GM18505 (cell line): Measurements from ENCODE around the gene HECTD3.
"Not testable (repeated sequence)": the region's sequence is repeated elsewhere in the genome, so short reads cannot be mapped to it uniquely, and the experiment has no call there.

Experiments
- ATAC-seq: cut with Tn5 transposase; IDR thresholded peaks from one replicate; pipeline ENCODE4 v1.9.1; 2021; ENCODE audit not compliant: unreplicated experiment
- POLR2A ChIP-seq: IDR thresholded peaks from 4 replicates; pipeline ENCODE4 v1.6.1; 2011; ENCODE audit warnings: borderline replicate concordance; ENCODE audit not compliant: insufficient read depth, insufficient read length; ENCODE audit errors: extremely low read depth

Gene HECTD3

DNA sequence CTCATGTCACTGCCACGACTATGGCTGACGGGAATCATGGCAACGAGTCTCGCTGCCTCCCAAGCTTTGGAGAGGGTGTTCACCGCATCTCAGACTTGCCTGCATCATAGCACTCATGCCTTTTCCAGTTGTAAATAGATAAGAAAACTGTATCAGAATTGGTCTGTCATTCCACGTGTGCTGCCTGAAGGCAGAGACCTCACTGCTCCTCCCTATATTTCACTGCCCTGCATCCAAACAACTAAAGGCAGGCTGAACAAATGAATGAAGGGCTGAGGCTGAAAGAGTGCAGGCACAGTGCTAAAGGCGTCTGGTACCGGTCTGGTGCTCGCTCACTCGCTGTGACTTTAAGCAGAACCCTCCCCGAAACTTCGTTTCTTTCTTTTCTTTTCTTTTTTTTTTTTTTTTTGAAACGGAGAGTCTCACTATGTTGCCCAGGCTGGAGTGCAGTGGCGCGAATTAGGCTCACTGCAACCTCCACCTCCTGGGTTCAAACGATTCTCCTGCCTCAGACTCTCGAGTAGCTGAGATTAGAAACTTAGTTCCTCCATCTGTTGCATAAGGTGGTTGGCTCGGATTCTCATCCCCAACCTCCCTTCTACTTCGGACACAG is 25.3 kb downstream of the HECTD3 start:
- no peak for TF ChIP-seq POLR2A
- ATAC-seq = no peak

DNA sequence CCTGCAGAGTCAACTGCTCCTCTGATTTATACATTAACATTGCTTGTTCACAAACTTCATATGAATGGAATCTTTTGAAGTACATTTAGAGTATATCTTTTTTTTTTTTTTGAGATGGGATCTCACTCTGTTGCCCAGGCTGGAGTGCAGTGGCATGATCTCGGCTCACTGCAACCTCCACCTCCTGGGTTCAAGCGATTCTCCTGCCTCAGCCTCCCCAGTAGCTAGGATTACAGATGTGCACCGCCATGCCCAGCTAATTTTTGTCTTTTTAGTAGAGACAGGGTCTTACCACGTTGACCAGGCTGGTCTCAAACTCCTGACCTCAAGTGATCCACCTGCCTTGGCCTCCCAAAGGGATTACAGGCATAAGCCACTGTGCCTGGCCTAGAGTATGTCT is 33.8 kb downstream of the HECTD3 start:
- not testable (repeated sequence) for ATAC-seq

DNA sequence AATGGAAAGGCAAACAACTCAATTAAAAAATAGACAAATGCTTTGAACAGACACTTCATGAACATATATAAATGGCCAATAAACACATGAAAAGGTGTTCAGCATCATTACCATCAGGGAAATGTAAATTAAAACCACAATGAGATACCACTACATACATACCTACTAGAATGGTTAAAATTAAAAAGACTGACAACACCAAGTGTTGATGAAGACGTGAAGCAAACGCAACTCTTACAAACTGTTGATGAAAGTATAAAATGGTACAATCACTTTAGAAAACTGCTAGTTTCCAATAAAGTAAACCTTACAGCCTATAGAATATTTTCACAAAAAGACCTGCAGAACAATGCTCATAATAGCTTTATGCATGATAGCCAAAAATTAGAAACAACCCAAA is 34.9 kb downstream of the HECTD3 start:
- TF ChIP-seq POLR2A = no peak
- ATAC-seq = no peak

DNA sequence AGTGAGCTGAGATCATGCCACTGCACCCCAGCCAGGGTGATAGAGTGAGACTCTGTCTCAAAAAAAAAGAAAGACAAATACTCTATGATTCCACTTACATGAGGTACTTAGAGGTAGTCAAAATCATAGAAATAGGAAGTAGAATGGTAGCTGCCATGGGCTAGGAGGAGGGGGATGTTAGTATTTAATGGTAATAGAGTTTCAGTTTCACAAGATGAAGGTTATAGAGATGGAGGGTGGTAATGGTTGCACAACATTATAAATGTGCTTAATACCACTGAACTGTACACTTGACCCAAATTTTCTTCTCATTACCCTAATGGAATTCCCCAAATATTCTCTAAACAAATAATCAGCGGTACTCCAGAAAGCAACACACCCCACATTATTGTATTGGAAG is 37.5 kb downstream of the HECTD3 start:
- no peak for TF ChIP-seq POLR2A
- no peak for ATAC-seq

DNA sequence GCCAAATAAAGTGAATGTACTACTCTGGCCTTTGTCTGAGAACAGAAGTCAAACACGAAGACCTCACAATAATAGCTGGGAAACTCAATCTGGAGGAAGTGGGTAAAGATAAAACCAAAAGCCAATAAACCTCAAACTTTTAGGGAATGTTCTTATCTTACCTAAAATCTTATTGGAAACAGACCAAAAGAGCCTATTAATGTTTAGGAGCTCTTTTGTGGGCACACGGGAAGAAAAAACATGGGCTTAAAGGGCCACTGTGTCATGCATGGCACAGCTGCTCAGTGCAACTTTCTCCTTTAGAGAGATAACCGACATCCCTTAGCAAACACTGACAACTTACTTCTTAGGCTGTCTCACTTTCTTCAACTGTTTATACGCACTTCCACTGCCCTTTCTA is 40.8 kb downstream of the HECTD3 start:
- ATAC-seq = no peak
- no peak for TF ChIP-seq POLR2A

DNA sequence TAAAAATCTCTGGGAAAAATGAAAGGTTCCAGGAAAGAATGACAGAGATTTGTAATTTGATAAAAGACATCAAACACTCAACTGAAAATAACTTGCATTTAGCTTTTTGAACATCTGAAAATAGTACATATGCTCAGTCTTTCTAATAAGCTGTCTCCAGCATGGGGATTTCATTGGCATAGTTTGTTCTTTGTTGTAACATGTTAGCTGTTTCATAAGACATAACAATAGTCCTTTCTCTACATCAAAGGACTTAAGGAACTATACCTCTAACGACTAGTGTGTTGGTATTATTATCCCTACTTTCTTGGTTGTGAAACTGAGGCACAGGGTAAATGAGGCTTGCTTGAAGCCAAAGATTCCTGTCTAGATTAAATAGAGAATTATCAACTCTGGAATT is 46.7 kb downstream of the HECTD3 start:
- no peak for ATAC-seq
- TF ChIP-seq POLR2A = no peak

DNA sequence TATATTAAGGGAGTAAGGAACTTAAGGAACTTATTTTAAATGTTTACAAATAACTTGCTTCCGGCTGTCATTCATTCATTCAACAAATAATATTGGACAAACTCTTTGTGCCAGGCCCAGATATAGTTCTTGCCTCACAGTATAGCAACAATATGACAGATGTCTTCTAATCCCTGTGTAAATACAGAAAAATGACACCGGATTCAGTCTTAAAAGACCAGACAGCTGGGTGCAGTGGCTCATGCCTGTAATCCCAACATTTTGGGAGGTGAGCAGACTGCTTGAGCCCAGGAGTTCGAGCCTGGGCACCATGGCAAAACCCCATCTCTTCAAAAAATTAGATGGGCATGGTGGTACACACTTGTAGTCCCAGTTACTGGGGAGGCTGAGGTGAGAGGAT is 48.4 kb downstream of the HECTD3 start:
- no peak for ATAC-seq

DNA sequence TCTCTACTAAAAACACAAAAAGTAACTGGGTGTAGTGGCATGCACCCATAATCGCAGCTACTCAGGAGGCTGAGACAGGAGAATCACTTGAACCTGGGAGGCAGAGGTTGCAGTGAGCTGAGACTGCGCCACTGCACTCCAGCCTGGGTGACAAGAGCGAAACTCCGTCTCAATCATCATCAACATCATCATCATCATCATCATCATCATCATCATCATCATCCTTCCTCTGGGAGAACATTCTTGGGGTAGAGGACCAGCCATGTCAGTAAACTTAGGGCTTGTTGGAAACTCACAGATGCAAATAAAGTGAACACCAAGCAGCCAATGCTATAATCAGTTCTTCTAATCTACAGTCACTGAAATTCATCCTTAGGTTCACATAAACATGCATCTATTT is 49.1 kb downstream of the HECTD3 start:
- ATAC-seq = not testable (repeated sequence)

More for the DNA sequence above, 48.4 kb downstream of the HECTD3 start:
- no peak for TF ChIP-seq POLR2A

DNA sequence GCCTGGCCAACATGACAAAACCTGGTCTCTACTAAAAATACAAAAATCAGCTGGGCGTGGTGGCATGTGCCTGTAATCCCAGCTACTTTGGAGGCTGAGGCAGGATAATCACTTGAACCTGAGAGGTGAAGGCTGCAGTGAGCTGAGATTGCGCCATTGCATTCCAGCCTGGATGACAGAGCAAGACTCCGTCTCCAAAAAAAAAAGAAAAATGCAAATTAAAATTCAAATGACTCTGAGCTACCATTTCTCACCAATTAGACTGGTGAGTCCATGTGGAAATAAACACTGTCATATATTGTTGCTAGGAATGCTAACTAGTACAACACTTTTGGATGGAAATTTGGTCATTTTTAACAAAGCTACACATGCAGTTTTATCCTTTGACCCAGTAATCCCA is 53.6 kb downstream of the HECTD3 start:
- ATAC-seq = not testable (repeated sequence)

DNA sequence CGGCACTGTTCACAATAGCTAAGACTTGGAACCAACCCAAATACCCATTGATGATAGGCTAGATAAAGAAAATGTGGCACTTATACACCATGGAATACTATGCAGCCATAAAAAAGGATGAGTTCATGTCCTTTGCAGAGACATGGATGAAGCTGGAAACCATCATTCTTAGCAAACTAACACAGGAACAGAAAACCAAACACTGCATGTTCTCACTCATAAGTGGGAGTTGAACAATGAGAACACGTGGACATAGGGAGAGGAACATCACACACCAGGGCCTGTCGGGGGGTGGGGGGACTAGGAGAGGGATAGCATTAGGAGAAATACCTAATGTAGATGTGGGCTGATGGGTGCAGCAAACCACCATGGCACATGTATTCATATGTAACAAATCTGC is 55.0 kb downstream of the HECTD3 start:
- ATAC-seq = not testable (repeated sequence)
